Measurements from ENCODE around the gene GAS7.
"Not testable (repeated sequence)": the region's sequence is repeated elsewhere in the genome, so short reads cannot be mapped to it uniquely, and the experiment has no call there.

GAS7 gene

GRCh38 chr17:10077561-10078299, 120.7 kb downstream of the GAS7 start:
- no peak for DNase-seq (ENCODE audit: low read depth in 2 of 3, low spot score in 2 of 3)

GRCh38 chr17:10075919-10076318, 122.5 kb downstream of the GAS7 start:
- no peak for DNase-seq (ENCODE audit: low read depth in 2 of 3, low spot score in 2 of 3)

GRCh38 chr17:10073941-10074340, 124.5 kb downstream of the GAS7 start:
- no peak for DNase-seq (ENCODE audit: low read depth in 2 of 3, low spot score in 2 of 3)

DNA sequence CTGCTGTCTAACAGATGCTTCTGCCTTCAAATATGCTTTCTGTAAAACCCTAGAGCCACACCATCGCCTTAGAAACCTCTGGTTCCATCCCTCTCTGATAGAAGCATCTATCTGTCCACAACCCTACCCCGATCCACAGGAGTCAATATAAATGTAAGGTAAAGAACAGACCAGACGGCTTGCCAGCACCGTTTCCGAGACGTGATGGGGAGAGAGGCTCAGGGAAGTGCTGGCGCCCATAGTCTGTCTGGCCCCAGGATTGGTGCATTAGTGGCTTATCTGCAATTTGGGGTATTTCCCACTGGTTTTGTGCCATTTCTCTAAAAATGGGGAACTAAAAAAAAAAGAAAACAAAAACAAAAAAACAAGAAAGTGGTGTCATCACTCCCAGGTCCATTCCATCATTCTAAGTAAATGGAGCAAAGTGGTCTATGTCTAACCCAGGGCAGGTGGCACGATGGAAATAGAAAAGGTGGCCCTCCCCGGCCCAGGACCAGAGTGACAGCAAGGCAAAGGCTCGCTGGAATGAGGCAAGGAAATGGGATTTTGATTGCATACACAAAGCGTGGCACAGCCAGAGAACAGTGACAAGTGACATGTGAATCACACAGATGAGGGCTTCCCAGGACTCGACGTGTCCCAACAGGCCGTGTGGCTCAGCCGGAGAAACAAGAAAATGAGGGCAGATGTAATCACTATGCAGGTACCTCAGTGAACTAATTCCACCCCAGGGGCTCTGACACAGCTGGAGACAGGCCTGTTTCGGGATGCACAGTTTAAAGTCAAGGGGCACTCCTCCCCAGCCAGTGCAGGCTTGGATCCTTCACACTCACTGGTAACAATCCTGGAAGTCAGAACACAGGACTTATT, 125.6 kb downstream of the GAS7 start:
- no peak for DNase-seq (ENCODE audit: low read depth in 2 of 3, low spot score in 2 of 3)

DNA sequence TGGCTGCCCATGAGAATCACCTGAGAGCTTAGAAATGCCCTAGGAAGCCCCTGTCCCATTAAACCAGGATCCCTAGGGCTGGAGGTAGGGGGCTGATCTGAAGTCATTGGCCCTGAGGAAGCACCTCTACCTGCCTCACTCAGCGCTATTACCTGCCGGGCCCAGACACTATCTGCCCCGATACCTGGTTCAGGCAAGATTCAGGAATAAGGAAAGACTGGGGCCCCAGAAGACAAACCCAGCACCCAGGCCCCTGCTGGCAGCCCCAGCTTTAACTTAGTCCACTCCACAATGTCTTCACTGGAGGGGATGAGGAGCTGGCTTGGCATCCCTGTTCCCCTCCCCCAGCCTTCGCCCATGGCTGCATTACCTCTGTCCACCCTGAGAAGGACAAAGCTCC, 126.3 kb downstream of the GAS7 start:
- DNase-seq (ENCODE audit: low read depth in 2 of 3, low spot score in 2 of 3), result no peak

GRCh38 chr17:10071141-10071540, 127.3 kb downstream of the GAS7 start:
- no peak for DNase-seq (ENCODE audit: low read depth in 2 of 3, low spot score in 2 of 3)

- DNase-seq (ENCODE audit: low read depth in 2 of 3, low spot score in 2 of 3), result no peak
Measured at GRCh38 chr17:10070690-10071089, 127.7 kb downstream of the GAS7 start.

GRCh38 chr17:10069301-10069700, 129.1 kb downstream of the GAS7 start:
- DNase-seq (ENCODE audit: low read depth in 2 of 3, low spot score in 2 of 3), result no peak

GRCh38 chr17:10067446-10068143, 130.8 kb downstream of the GAS7 start:
- no peak for DNase-seq (ENCODE audit: low read depth in 2 of 3, low spot score in 2 of 3)

GRCh38 chr17:10064536-10064935, 133.9 kb downstream of the GAS7 start:
- no peak for DNase-seq (ENCODE audit: low read depth in 2 of 3, low spot score in 2 of 3)

DNA sequence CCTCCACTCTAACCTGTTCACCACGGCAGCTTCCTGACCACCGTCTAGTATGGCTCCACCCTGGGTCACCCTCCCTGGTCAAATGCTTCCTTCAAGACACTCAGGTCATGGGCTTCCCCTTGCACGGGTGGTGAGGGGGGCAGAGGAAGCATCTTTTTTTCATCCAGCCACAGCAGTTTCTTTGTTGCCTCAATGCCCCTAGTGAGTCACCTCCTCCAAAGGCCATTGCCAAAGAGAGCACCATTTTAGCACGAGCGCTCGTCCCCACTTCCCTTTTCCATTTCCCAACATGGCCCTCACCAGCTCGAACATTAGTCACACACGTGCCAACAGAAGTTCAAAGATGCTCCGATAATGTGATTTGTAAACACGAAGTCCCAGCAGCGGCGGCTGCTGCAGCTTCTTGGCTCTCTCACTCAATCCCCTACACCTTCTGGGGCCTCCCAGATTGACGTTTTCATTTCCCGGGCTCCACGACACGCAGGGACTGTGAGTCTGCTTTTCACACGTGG, 134.6 kb downstream of the GAS7 start:
- DNase-seq (ENCODE audit: low read depth in 2 of 3, low spot score in 2 of 3), result peak in 1 of 3 experiments; percentile 26

- DNase-seq (ENCODE audit: low read depth in 2 of 3, low spot score in 2 of 3), result no peak
Measured at GRCh38 chr17:10062691-10063385, 135.6 kb downstream of the GAS7 start.

DNA sequence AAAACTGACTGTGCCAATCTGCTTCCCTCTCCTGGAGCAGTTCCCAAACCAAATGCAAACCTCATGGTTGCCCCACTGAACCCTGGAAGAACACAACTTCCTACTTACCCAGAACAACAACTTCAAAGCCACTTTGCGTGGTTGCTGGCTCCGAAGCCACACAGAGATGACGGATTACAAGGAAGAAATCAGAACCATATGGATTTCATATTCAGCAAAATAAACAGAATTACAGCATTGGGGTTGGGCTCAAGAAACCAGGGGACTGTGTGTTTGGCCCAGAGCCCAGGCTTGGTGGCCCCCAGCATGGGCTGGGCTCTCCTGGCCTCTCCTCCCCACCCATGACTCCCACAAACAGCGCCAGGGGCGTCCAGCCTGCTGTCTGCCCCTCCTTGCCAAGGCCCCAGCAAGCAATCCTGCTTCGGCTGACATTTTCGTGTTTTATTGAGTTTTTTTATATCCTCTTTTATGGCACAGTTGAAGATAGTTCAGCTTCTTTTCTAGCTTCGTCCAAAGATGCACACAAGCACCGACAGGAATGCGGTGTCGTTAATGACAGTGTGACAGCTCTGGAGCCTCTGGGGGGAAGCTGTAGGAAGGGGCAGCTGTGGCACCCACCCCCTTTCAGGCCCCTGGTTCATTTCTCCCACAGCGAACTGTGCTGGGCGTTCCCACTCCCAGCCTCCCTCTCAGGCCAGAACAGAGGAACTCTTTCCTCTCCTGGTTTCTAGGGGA, 137.1 kb downstream of the GAS7 start:
- DNase-seq (ENCODE audit: low read depth in 2 of 3, low spot score in 2 of 3), result no peak

GRCh38 chr17:10060526-10060925, 137.9 kb downstream of the GAS7 start:
- DNase-seq (ENCODE audit: low read depth in 2 of 3, low spot score in 2 of 3), result no peak

DNA sequence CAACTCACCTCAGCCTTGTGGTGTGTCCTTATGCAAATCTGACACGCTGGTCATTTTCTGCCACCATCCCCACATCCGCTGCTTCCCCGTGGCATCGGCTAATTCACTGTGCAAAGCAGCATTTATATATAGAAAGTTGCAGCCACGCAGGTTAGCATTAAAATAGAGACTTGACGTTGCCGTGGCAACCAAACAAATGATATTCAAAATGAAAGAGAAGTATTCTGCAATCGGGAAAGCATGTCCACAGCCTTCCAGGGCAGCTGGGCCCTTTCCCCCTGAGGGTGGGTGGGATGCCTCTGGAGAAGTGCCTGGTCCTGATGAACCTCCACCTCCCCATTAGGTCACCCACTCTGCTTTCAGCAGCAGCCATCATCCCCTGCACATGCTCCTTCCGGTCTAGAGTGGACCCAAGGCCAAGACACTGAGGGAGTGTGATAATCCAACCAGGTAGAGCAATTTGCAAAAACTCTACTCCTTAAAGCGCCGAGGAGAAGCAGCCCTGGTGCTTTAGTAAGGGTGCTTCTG, 138.7 kb downstream of the GAS7 start:
- no peak for DNase-seq (ENCODE audit: low read depth in 2 of 3, low spot score in 2 of 3)

DNA sequence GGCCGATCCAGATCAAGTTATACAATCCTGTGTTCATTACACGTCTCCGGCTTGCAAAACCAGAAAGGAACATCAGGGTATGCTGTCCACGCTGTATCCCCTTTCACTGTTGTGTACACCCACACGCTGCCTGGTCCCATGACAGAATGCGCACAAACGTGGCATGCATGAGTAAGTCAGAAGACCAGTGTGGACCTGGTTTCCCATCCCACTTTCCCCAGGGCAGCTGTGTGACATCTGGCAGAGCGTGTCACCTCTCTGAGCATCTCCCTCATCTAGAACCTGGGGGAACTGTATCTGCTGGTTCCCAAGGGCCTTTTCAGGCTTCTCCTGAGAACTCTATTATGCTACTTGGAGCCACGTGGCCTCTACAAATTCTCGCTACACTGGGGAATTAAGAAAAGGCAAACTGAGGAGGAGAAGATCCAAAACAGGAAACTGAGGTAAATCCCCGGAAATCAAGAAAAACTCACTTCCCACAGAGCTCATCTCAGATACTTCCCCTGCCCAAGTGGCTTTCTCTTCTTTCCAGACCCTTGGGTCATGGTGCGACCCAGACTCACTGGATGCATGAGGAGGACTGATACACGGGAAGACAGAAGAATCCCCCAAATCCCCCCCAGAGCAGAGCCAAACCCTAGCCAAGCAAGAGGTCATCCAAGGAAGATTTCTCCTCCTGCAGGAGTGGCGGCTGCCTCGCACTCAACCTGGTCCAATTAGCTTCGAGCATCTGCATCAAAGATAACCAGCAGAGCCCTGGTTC, 139.3 kb downstream of the GAS7 start:
- DNase-seq (ENCODE audit: low read depth in 2 of 3, low spot score in 2 of 3), result no peak

- not testable (repeated sequence) for DNase-seq (ENCODE audit: low read depth in 2 of 3, low spot score in 2 of 3)
Measured at GRCh38 chr17:10057466-10057865, 140.9 kb downstream of the GAS7 start.

- no peak for DNase-seq (ENCODE audit: low read depth in 2 of 3, low spot score in 2 of 3)
Measured at GRCh38 chr17:10055262-10055975, 143.0 kb downstream of the GAS7 start.
